ENCODE measurements around the gene FZD8.

The FZD8 gene

DNA sequence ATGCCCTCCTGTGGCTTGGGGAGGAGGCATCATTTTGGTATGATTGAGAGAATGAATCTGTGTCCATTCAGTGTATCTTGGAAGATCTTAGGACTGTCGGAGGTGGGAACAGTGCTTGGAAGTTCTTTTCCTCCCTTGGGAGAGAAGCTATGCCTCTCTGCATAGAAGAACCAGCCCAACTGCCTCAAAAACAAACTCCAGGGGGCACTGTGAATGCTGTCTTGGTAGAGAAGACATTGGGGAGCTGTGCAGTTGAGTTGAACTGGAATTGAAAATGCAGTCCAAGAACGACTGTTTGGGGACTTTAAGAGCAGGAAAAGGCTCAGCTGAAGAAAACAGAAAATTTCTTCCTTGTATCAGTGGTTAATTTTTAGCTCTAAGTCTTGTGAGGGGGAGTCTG, 41.9 kb downstream of the FZD8 start:
- no peak for DNase-seq

- no peak for DNase-seq
Measured at GRCh38 chr10:35598379-35598778, 43.7 kb downstream of the FZD8 start.

DNA sequence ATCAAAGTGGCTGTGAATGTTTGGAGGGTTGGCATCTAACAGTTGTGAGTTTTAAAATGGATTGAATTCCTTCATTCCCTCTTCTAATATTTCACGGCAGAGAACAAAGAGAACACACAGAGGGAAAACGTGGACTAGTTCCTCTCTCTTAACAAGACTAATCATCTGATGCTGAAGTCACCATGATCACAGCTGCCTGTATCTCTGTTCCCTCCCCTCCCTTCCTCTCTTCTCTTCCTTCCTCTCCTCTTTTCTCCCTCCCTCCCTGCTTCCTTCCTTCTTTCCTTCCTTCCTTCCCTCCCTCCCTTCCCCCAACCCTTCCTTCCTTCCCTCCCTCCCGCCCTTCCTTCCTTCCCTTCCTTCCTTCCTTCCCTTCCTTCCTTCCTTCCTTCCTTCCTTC, 47.0 kb downstream of the FZD8 start:
- DNase-seq = no peak

DNA sequence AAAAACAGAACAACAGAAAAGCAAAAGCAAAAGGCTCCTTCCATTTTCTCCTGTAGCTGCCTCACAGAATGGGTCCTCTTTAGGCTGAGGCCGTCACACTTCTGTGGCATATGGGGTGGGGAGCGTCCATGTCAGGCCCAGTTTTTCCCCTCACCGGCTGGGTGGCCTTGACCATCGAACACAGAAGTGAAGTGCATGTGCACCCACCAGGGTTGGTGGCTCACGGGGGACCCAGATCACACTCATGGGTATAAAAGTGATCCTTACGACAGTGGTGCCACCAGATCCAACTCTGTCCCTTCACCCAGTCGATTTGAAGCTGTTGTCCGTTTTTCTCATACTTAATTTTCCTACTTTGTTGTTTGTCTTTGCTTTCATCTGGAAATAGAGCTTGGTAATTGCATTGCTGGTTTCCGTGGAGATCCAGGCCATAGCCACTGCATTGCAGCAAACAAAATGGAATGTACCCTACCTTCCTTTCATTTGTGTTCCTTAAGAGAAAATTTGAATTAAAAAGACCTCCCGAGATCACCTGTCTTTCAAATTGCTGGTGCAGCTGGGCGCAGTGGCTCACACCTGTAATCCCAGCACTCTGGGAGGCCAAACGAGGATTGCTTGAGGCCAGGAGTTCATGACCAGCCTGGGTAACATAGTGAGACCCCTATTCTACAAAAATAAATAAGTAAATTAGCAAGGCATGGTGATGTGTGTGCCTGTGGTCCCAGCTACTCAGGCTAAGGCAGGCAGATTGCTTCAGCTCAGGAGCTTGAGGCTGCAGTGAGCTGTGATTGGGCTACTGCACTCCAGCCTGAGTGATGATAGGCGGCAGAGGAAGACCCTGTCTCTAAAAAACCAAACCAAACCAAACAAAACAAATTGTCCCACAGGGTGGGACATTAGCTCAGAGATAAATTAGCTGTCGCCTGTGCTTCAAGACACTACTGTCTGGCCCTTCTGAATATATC, 47.7 kb downstream of the FZD8 start:
- DNase-seq = no peak

DNA sequence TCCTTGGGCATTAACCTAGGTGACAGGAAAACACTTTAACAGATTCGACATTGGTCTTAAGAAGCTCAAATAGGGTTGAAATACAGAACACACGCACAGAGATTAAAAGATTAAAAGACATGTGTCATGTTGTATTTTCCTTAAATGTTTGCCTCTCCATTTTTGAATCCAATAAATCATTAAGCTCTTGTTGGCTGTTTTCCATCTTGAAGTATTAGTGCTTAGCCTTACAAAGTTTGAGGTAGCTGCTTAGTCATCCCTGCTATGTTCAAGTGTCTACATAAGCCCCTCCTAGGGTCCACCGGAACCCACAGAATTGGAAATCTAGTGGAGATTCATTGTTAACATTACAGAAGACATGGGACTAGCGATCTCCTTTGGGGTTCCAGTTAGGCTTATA, 49.7 kb downstream of the FZD8 start:
- DNase-seq = no peak

- no peak for DNase-seq
Measured at GRCh38 chr10:35588836-35589235, 53.3 kb downstream of the FZD8 start.

Data from NCI-H345 (cell line).